ENCODE results near the gene MFGE8.

The MFGE8 gene

DNA sequence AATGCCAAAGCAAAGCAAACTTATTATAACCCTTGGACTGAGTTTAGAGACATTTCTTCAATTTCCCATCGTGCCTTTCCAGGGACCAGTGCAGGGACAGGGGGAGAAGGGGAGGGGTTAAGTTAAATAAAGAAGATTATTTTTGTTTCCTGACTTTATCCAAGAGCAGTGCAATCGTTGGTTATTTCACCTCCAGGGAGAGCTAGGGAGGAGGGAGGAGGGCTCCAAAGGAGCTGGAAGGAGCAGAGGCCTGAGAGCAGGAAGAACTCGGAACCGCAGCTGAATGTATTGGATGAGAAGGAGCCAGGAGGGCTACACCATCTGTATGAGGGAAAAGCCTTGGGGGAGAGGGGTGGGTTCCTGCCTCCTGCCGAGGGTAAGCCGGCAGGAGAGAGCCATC is 38.5 kb downstream of the MFGE8 start:
- POLR2A ChIA-PET: no interaction called here
- CTCF ChIA-PET: interaction anchor here (0.5 to 0.6 kb wide), 3 partner anchors 121 to 314 kb away, joined by 3 read pairs; no protein-coding TSS in a partner anchor
- TF ChIP-seq LEF1 (IDR thresholded peaks at IDR 0.05; ENCODE audit: borderline replicate concordance) (no peak), TARDBP (IDR thresholded peaks at IDR 0.05) (no peak), SUZ12 (IDR thresholded peaks at IDR 0.05) (no peak), ELF4 (IDR thresholded peaks at IDR 0.05) (no peak), CTBP1 (IDR thresholded peaks at IDR 0.05; ENCODE audit: borderline replicate concordance) (no peak), ZNF384 (IDR thresholded peaks at IDR 0.05) (no peak), ARNT (IDR thresholded peaks at IDR 0.05) (no peak), SP1 (IDR thresholded peaks at IDR 0.05) (no peak), FOXK2 (IDR thresholded peaks at IDR 0.05) (no peak), FOXM1 (IDR thresholded peaks at IDR 0.05; ENCODE audit: borderline replicate concordance) (no peak)
- TF ChIP-seq, protein P1, sequence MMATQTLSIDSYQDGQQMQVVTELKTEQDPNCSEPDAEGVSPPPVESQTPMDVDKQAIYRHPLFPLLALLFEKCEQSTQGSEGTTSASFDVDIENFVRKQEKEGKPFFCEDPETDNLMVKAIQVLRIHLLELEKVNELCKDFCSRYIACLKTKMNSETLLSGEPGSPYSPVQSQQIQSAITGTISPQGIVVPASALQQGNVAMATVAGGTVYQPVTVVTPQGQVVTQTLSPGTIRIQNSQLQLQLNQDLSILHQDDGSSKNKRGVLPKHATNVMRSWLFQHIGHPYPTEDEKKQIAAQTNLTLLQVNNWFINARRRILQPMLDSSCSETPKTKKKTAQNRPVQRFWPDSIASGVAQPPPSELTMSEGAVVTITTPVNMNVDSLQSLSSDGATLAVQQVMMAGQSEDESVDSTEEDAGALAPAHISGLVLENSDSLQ (IDR thresholded peaks at IDR 0.05): no peak
- DNase-seq (ENCODE audit: extremely low spot score): no peak

DNA sequence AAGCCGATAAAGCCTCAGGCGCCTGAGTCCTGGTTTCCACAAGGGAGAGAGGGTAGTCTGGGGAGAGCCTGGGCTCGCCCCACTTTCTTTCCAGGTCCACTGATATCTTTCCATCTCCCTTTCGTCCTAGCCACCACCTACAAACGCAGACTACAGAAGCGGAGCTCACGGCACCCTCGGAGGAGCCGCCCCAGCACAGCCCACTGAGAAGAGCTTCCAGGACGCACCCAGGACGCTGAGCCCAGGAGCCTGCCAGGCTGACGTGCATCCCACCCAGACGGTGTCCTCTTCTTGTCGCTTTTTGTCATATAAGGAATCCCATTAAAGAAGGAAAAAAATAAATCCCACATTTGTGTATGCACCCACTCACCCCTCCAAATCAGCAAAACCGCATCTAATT is 38.9 kb downstream of the MFGE8 start:
- TF ChIP-seq LEF1 (IDR thresholded peaks at IDR 0.05; ENCODE audit: borderline replicate concordance) (no peak), HDGF (IDR thresholded peaks at IDR 0.05; ENCODE audit: borderline replicate concordance) (no peak), FOXK2 (IDR thresholded peaks at IDR 0.05) (no peak), FOXA1 (IDR thresholded peaks at IDR 0.05) (no peak), L3MBTL2 (conservative IDR thresholded peaks at IDR 0.05) (no peak), NFRKB (IDR thresholded peaks at IDR 0.05) (no peak), ZNF384 (IDR thresholded peaks at IDR 0.05) (no peak), ARNT (IDR thresholded peaks at IDR 0.05) (no peak), ELF4 (IDR thresholded peaks at IDR 0.05) (no peak), BHLHE40 (IDR thresholded peaks at IDR 0.05; ENCODE audit: borderline replicate concordance) (no peak), SP1 (IDR thresholded peaks at IDR 0.05) (no peak), CTBP1 (IDR thresholded peaks at IDR 0.05; ENCODE audit: borderline replicate concordance) (no peak), TARDBP (IDR thresholded peaks at IDR 0.05) (no peak)
- TF ChIP-seq, protein P1 (IDR thresholded peaks at IDR 0.05): no peak
- no peak for DNase-seq (ENCODE audit: extremely low spot score)
- ChIA-PET POLR2A (no interaction called here), CTCF (interaction anchor here (0.5 kb wide), 2 partner anchors 121 to 217 kb away, joined by 3 read pairs; no protein-coding TSS in a partner anchor)

DNA sequence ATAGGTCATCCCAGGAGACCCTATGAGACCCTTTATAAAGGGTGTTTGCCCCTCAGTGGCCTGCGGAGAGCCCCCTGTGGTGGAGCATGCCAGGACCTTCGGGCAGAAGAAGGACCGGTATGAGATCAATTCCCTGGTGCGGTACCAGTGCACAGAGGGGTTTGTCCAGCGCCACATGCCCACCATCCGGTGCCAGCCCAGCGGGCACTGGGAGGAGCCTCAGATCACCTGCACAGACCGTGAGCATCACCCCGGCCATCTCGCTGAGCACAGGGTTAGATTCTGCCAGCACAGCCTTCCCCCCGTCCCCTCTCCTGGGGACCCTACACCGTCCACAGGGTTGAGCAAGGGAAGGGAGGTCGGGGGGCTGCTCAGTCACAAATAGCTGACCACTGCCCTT is 39.4 kb downstream of the MFGE8 start:
- no peak for TF ChIP-seq L3MBTL2 (conservative IDR thresholded peaks at IDR 0.05)
- TF ChIP-seq SUZ12 (IDR thresholded peaks at IDR 0.05): no peak
- no peak for TF ChIP-seq NFRKB (IDR thresholded peaks at IDR 0.05)
- no peak for TF ChIP-seq SP1 (IDR thresholded peaks at IDR 0.05)
- TF ChIP-seq FOXA1 (IDR thresholded peaks at IDR 0.05): no peak
- no peak for TF ChIP-seq TARDBP (IDR thresholded peaks at IDR 0.05)
- no peak for TF ChIP-seq CTBP1 (IDR thresholded peaks at IDR 0.05; ENCODE audit: borderline replicate concordance)
- TF ChIP-seq ZNF384 (IDR thresholded peaks at IDR 0.05): no peak
- no peak for TF ChIP-seq FOXK2 (IDR thresholded peaks at IDR 0.05)
- no peak for TF ChIP-seq HDGF (IDR thresholded peaks at IDR 0.05; ENCODE audit: borderline replicate concordance)
- no peak for TF ChIP-seq BHLHE40 (IDR thresholded peaks at IDR 0.05; ENCODE audit: borderline replicate concordance)
- TF ChIP-seq FOXM1 (IDR thresholded peaks at IDR 0.05; ENCODE audit: borderline replicate concordance): no peak
- TF ChIP-seq ARNT (IDR thresholded peaks at IDR 0.05): no peak
- TF ChIP-seq, protein P1 (IDR thresholded peaks at IDR 0.05): no peak
- TF ChIP-seq ELF4 (IDR thresholded peaks at IDR 0.05): no peak
- no peak for TF ChIP-seq LEF1 (IDR thresholded peaks at IDR 0.05; ENCODE audit: borderline replicate concordance)
- ChIA-PET POLR2A (no interaction called here), CTCF (no interaction called here)
- no peak for DNase-seq (ENCODE audit: extremely low spot score)

DNA sequence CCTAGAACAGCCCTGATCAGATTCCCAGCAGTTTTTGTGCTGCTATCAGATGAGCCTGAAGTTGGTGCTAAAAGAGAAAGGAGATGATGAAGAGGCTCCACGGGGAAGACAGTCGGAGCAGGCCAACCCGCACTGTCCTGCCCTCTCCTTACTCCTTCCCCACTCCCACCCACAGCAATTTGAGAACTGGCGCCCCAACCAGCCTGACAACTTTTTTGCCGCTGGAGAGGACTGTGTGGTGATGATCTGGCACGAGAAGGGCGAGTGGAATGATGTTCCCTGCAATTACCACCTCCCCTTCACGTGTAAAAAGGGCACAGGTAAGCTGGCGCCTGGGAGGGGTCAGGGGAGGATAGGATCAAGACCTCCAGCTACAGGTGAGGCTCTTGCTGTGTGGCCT is 40.5 kb downstream of the MFGE8 start:
- DNase-seq (ENCODE audit: extremely low spot score): no peak
- POLR2A ChIA-PET: no interaction called here
- CTCF ChIA-PET: interaction anchor here (0.6 kb wide), 1 partner anchor 168 kb away, joined by 4 read pairs; no protein-coding TSS in a partner anchor
- TF ChIP-seq SUZ12 (IDR thresholded peaks at IDR 0.05) (no peak), TARDBP (IDR thresholded peaks at IDR 0.05) (no peak), SP1 (IDR thresholded peaks at IDR 0.05) (no peak), BHLHE40 (IDR thresholded peaks at IDR 0.05; ENCODE audit: borderline replicate concordance) (no peak), ARNT (IDR thresholded peaks at IDR 0.05) (no peak), LEF1 (IDR thresholded peaks at IDR 0.05; ENCODE audit: borderline replicate concordance) (no peak), CTBP1 (IDR thresholded peaks at IDR 0.05; ENCODE audit: borderline replicate concordance) (no peak), HDGF (IDR thresholded peaks at IDR 0.05; ENCODE audit: borderline replicate concordance) (no peak), L3MBTL2 (conservative IDR thresholded peaks at IDR 0.05) (no peak), ELF4 (IDR thresholded peaks at IDR 0.05) (no peak)

DNA sequence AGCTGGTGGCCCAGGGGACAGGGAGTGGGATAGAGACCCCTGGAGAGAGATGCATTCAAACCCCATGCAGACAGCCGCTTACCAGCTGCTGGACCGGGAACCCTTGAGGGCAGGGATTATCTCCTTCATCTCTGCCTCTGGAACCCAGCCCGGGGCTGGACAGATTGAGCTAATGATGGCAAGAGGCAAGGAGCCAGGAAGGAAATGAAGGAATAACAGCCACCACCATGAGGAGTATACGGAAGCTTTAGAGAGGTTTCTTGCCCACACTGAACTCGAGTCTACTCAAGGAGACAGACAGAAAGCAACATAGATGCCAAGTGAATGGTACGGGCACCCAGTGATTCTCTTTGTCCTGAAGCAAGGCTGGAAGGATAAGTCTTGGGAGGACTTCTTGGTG is 41.1 kb downstream of the MFGE8 start:
- ChIA-PET CTCF (interaction anchor here (0.6 to 0.7 kb wide), 2 partner anchors 39 to 168 kb away, joined by 3 to 4 read pairs; no protein-coding TSS in a partner anchor), POLR2A (no interaction called here)
- DNase-seq (ENCODE audit: extremely low spot score): no peak
- TF ChIP-seq SUZ12 (IDR thresholded peaks at IDR 0.05) (no peak), NFRKB (IDR thresholded peaks at IDR 0.05) (no peak), FOXK2 (IDR thresholded peaks at IDR 0.05) (no peak), CTBP1 (IDR thresholded peaks at IDR 0.05; ENCODE audit: borderline replicate concordance) (no peak), FOXA1 (IDR thresholded peaks at IDR 0.05) (no peak), TARDBP (IDR thresholded peaks at IDR 0.05) (no peak), ELF4 (IDR thresholded peaks at IDR 0.05) (no peak), ZNF384 (IDR thresholded peaks at IDR 0.05) (no peak)
- TF ChIP-seq, protein P1 (IDR thresholded peaks at IDR 0.05): no peak
